Measurements from ENCODE around the gene NRXN3. TPM values are rescaled to one million over a fixed set of nuclear protein-coding genes. Genes with fewer than 3 reads are reported as not detected.

NRXN3 gene
- total RNA-seq, 1 donor from 2014 or later = 5.9 TPM

GRCh38 chr14:78561074-78561473 is 390.9 kb downstream of the NRXN3 start:
- Mint-ChIP-seq H3K9me3 (no peaks in the 10 kb centered on the region), H3K27ac (no peak overlapping the region), H3K27me3 (ENCODE audit: insufficient read depth, low read depth) (peaks cover 3% of the 10 kb centered on the region), H3K4me1 (peaks cover 4% of the 10 kb centered on the region), H3K36me3 (no peaks in the 10 kb centered on the region), H3K4me3 (no peak overlapping the region)
- no peaks in the 10 kb centered on the region for H3K79me2 ChIP-seq (ENCODE audit: low read depth)
- no peak overlapping the region for H3K4me3 ChIP-seq
- TF ChIP-seq EZH2 (IDR thresholded peaks at IDR 0.05) = no peak
- no peak for TF ChIP-seq CTCF (IDR thresholded peaks at IDR 0.05)
- no peak for TF ChIP-seq EZH2phosphoT487 (IDR thresholded peaks at IDR 0.05)
- no peak overlapping the region for H3K9ac ChIP-seq
- H2AFZ ChIP-seq (replicated peaks) = no peak overlapping the region
- H4K20me1 ChIP-seq (ENCODE audit: low read depth) = no peaks in the 10 kb centered on the region
- H3K27ac ChIP-seq = no peak overlapping the region
- H3K9me3 ChIP-seq (ENCODE audit: low read depth) = no peaks in the 10 kb centered on the region
- no peaks in the 10 kb centered on the region for H3F3A ChIP-seq (ENCODE audit: low read depth)
- no peak for DNase-seq (ENCODE audit: low spot score)
- H3K27me3 ChIP-seq = no peaks in the 10 kb centered on the region
- no peak overlapping the region for H3K4me2 ChIP-seq
- no peaks in the 10 kb centered on the region for H3K36me3 ChIP-seq
- peaks cover 10% of the 10 kb centered on the region for H3K4me1 ChIP-seq

GRCh38 chr14:78566026-78566858 is 396.1 kb downstream of the NRXN3 start:
- H4K20me1 ChIP-seq (ENCODE audit: low read depth) = no peaks in the 10 kb centered on the region
- DNase-seq (ENCODE audit: low spot score) = peak; percentile 88
- Mint-ChIP-seq H3K4me1 (peaks cover 9% of the 10 kb centered on the region), H3K27ac (no peak overlapping the region), H3K9me3 (no peaks in the 10 kb centered on the region), H3K4me3 (no peak overlapping the region), H3K27me3 (ENCODE audit: insufficient read depth, low read depth) (no peaks in the 10 kb centered on the region), H3K36me3 (no peaks in the 10 kb centered on the region)
- H2AFZ ChIP-seq (replicated peaks) = peak overlapping the region; percentile 95
- no peaks in the 10 kb centered on the region for H3K36me3 ChIP-seq
- no peaks in the 10 kb centered on the region for H3K27me3 ChIP-seq
- H3K79me2 ChIP-seq (ENCODE audit: low read depth) = no peaks in the 10 kb centered on the region
- H3K9me3 ChIP-seq (ENCODE audit: low read depth) = no peaks in the 10 kb centered on the region
- no peak overlapping the region for H3K9ac ChIP-seq
- H3K4me3 ChIP-seq = peak overlapping the region; percentile 36
- no peaks in the 10 kb centered on the region for H3F3A ChIP-seq (ENCODE audit: low read depth)
- no peak overlapping the region for H3K27ac ChIP-seq
- H3K4me1 ChIP-seq = peaks cover 6% of the 10 kb centered on the region
- peak overlapping the region; percentile 72 for H3K4me2 ChIP-seq
- TF ChIP-seq CTCF (IDR thresholded peaks at IDR 0.05) (peak; percentile 93), EZH2phosphoT487 (IDR thresholded peaks at IDR 0.05) (no peak), EZH2 (IDR thresholded peaks at IDR 0.05) (no peak)

GRCh38 chr14:78566859-78567172 is 396.6 kb downstream of the NRXN3 start:
- no peaks in the 10 kb centered on the region for H4K20me1 ChIP-seq (ENCODE audit: low read depth)
- no peak for DNase-seq (ENCODE audit: low spot score)
- H3K4me1 ChIP-seq = peaks cover 6% of the 10 kb centered on the region
- H3K27ac ChIP-seq = no peak overlapping the region
- Mint-ChIP-seq H3K27ac (no peak overlapping the region), H3K9me3 (no peaks in the 10 kb centered on the region), H3K4me1 (peaks cover 9% of the 10 kb centered on the region), H3K4me3 (no peak overlapping the region), H3K36me3 (no peaks in the 10 kb centered on the region), H3K27me3 (ENCODE audit: insufficient read depth, low read depth) (no peaks in the 10 kb centered on the region)
- no peak overlapping the region for H3K4me2 ChIP-seq
- TF ChIP-seq CTCF (IDR thresholded peaks at IDR 0.05) (no peak), EZH2 (IDR thresholded peaks at IDR 0.05) (no peak), EZH2phosphoT487 (IDR thresholded peaks at IDR 0.05) (no peak)
- H2AFZ ChIP-seq (replicated peaks) = no peak overlapping the region
- no peaks in the 10 kb centered on the region for H3K36me3 ChIP-seq
- no peaks in the 10 kb centered on the region for H3F3A ChIP-seq (ENCODE audit: low read depth)
- no peaks in the 10 kb centered on the region for H3K27me3 ChIP-seq
- H3K9ac ChIP-seq = no peak overlapping the region
- H3K79me2 ChIP-seq (ENCODE audit: low read depth) = no peaks in the 10 kb centered on the region
- no peaks in the 10 kb centered on the region for H3K9me3 ChIP-seq (ENCODE audit: low read depth)
- no peak overlapping the region for H3K4me3 ChIP-seq
